MCF 10A (cell line): ENCODE measurements around the gene WWTR1. TPM values are rescaled to one million over a fixed set of nuclear protein-coding genes. Genes with fewer than 3 reads are reported as not detected.

Source experiments
- BruUV-seq: library from RNA; stranded (reverse); fragments of 400-500 nt; replicated peaks from 2 replicates; lab custom pipeline; 2021; lab: Mats Ljungman, UMichigan
- CTCF ChIA-PET: fragments of 300-600 bp; sonication (Branson Sonifier 250); formaldehyde crosslinking; extraction: SDS; loops from one replicate; lab custom pipeline; 2021; ENCODE audit warnings: antibody characterized with exemption, inconsistent platforms; lab: Yijun Ruan, JAX
- POLR2A ChIA-PET: fragments of 300-600, 350-650 bp; sonication (Branson Sonifier 250); formaldehyde crosslinking; extraction: SDS; loops from one replicate; lab custom pipeline; 2020; ENCODE audit warnings: antibody characterized with exemption, inconsistent platforms; lab: Yijun Ruan, JAX
- DNase-seq: peaks from one replicate; pipeline ENCODE4 v3.0.0-alpha.2; 2018; ENCODE audit not compliant: unreplicated experiment
- H3K27ac Mint-ChIP-seq: one replicate; pipeline ENCODE4 v1.8.0; 2022; ENCODE audit warnings: mild to moderate bottlenecking, low read depth, mixed read lengths; ENCODE audit not compliant: unreplicated experiment
- H3K27me3 Mint-ChIP-seq: one replicate; pipeline ENCODE4 v1.8.0; 2022; ENCODE audit warnings: mixed read lengths; ENCODE audit not compliant: insufficient read depth, unreplicated experiment
- H3K36me3 Mint-ChIP-seq: one replicate; pipeline ENCODE4 v1.8.0; 2022; ENCODE audit warnings: mild to moderate bottlenecking, moderate library complexity, mixed read lengths; ENCODE audit not compliant: insufficient read depth, unreplicated experiment
- H3K4me1 Mint-ChIP-seq: one replicate; pipeline ENCODE4 v1.8.0; 2022; ENCODE audit warnings: mixed read lengths; ENCODE audit not compliant: insufficient read depth, unreplicated experiment
- H3K4me3 Mint-ChIP-seq: one replicate; pipeline ENCODE4 v1.8.0; 2022; ENCODE audit warnings: mild to moderate bottlenecking, moderate library complexity, mixed read lengths; ENCODE audit not compliant: unreplicated experiment
- H3K9me3 Mint-ChIP-seq: one replicate; pipeline ENCODE4 v1.8.0; 2022; ENCODE audit warnings: mixed read lengths; ENCODE audit not compliant: unreplicated experiment
- intact Hi-C: fragments of 100-400 bp; cut with micrococcal nuclease; formaldehyde crosslinking; loops from 2 replicates; pipeline ENCODE4 v1.14.1; 2022
- total RNA-seq: library from RNA; stranded (reverse); gene quantifications from 2 replicates; pipeline ENCODE4 v1.2.3, GENCODE V29; 2022
- TF ChIP-seq, protein P1 (sequence below): fragments of 200-600 bp; IDR thresholded peaks from one replicate; pipeline ENCODE4 v1.8.0; 2022; ENCODE audit warnings: antibody characterized with exemption, mild to moderate bottlenecking; ENCODE audit not compliant: unreplicated experiment

The WWTR1 gene
- total RNA-seq, 1 experiment from 2014 or later, result 52.9 TPM

DNA sequence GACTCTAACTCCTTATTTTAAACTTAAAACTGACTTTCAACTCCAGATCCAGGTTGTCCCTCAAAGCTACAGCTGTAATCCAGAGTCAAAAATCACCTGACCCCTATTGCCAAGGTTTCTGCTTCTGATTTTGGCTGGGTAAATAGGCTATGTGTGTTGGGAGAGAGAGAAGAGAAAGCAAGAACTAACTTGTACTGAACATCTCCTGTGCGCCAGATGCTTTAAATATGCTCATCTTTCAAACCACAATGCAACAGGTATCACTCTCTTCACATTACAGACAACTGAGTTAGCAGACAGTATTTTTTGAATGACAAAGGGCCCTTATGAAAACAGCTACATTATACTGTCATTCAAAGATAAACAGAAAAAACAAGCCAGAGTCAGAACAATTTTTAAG, 7.0 kb downstream of the WWTR1 start:
- Mint-ChIP-seq H3K4me3 (no peak overlapping the region), H3K9me3 (peaks cover 6% of the 10 kb centered on the region), H3K4me1 (peaks cover 52% of the 10 kb centered on the region), H3K27me3 (no peaks in the 10 kb centered on the region), H3K27ac (peak overlapping the region; percentile 59), H3K36me3 (peaks cover 43% of the 10 kb centered on the region)
- BruUV-seq, result no TSS peak
- TF ChIP-seq, protein P1, sequence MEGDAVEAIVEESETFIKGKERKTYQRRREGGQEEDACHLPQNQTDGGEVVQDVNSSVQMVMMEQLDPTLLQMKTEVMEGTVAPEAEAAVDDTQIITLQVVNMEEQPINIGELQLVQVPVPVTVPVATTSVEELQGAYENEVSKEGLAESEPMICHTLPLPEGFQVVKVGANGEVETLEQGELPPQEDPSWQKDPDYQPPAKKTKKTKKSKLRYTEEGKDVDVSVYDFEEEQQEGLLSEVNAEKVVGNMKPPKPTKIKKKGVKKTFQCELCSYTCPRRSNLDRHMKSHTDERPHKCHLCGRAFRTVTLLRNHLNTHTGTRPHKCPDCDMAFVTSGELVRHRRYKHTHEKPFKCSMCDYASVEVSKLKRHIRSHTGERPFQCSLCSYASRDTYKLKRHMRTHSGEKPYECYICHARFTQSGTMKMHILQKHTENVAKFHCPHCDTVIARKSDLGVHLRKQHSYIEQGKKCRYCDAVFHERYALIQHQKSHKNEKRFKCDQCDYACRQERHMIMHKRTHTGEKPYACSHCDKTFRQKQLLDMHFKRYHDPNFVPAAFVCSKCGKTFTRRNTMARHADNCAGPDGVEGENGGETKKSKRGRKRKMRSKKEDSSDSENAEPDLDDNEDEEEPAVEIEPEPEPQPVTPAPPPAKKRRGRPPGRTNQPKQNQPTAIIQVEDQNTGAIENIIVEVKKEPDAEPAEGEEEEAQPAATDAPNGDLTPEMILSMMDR, result no peak
- POLR2A ChIA-PET, result interaction anchor here (1.0 to 1.2 kb wide), 2 partner anchors 10 to 56 kb away, joined by 3 read pairs; no protein-coding TSS in a partner anchor
- CTCF ChIA-PET, result interaction anchor here (0.7 kb wide), 1 partner anchor 66 kb away, joined by 3 read pairs; no protein-coding TSS in a partner anchor
- intact Hi-C loops, result no loop called here
- DNase-seq, result no peak

DNA sequence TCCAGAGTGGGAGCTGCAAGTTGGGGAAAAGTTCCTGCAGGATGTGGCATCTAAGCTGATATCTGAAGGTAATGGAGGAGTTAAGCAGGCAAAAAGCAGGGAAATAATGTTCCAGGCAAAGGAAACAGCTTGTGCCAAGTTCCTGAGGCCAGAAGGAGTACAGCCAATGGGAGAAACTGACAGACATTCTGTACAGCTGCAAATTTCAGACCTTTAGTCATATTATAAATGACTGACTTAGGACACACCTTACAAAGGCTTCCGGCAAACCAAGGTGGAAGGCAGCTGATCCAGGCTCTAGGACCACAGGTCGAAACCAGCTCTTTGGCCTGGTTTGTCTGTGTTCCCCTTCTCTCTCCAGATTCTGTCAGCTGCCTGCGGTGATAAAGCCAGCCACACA, 9.3 kb downstream of the WWTR1 start:
- Mint-ChIP-seq H3K27ac (peak overlapping the region; percentile 79), H3K27me3 (no peaks in the 10 kb centered on the region), H3K4me1 (peaks cover 49% of the 10 kb centered on the region), H3K9me3 (peaks cover 6% of the 10 kb centered on the region), H3K36me3 (peaks cover 47% of the 10 kb centered on the region), H3K4me3 (peak overlapping the region; percentile 38)
- no TSS peak for BruUV-seq
- intact Hi-C loops, result no loop called here
- DNase-seq, result peak; percentile 70
- CTCF ChIA-PET, result interaction anchor here (0.7 to 1.6 kb wide), 6 partner anchors 9 to 169 kb away, joined by 3 to 4 read pairs (median 3); partner anchors contain the start of genes COMMD2 and WWTR1
- POLR2A ChIA-PET, result interaction anchor here (0.6 to 4.6 kb wide), 9 partner anchors 8 to 813 kb away, joined by 3 to 65 read pairs (median 4); partner anchors contain the start of genes TSC22D2 and WWTR1
- TF ChIP-seq, protein P1, result no peak

GRCh38 chr3:149647812-149648211, 10.0 kb downstream of the WWTR1 start:
- ChIA-PET POLR2A (interaction anchor here (0.5 to 4.6 kb wide), 7 partner anchors 9 to 1110 kb away, joined by 3 to 65 read pairs (median 3); partner anchors contain the start of gene WWTR1), CTCF (interaction anchor here (0.6 to 1.6 kb wide), 5 partner anchors 10 to 168 kb away, joined by 3 to 5 read pairs (median 3); partner anchors contain the start of gene WWTR1)
- TF ChIP-seq, protein P1, result no peak
- peaks cover 6% of the 10 kb centered on the region for H3K9me3 Mint-ChIP-seq
- intact Hi-C loops, result no loop called here
- DNase-seq, result no peak
- H3K36me3 Mint-ChIP-seq, result peaks cover 40% of the 10 kb centered on the region
- H3K27me3 Mint-ChIP-seq, result no peaks in the 10 kb centered on the region
- peak overlapping the region; percentile 79 for H3K27ac Mint-ChIP-seq
- H3K4me1 Mint-ChIP-seq, result peaks cover 50% of the 10 kb centered on the region
- no TSS peak for BruUV-seq
- peak overlapping the region; percentile 38 for H3K4me3 Mint-ChIP-seq

DNA sequence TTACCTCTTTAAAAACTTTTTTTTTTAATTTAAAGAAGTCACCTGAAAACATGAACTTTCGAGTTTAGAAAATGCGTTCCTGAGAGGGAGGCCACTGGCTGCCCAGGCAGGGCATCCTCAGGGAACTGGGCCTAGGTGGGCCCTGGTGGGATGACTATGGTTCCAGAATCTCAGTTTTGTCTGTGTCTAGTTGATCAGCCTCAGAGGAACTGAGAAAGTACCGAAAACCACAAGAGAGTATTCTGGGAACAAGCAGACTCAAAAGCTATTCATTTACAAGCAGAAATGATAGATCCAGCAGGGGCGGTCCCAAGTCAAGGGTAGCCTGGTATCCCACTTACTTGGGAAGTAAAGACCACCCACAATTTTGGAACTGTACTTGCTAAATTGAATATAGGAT, 10.5 kb downstream of the WWTR1 start:
- TF ChIP-seq, protein P1, result no peak
- Mint-ChIP-seq H3K36me3 (peaks cover 38% of the 10 kb centered on the region), H3K4me1 (peaks cover 50% of the 10 kb centered on the region), H3K27ac (peak overlapping the region; percentile 39), H3K4me3 (no peak overlapping the region), H3K27me3 (no peaks in the 10 kb centered on the region), H3K9me3 (peaks cover 6% of the 10 kb centered on the region)
- DNase-seq, result no peak
- no TSS peak for BruUV-seq
- ChIA-PET POLR2A (interaction anchor here (0.5 to 4.6 kb wide), 7 partner anchors 8 to 1111 kb away, joined by 3 to 65 read pairs (median 3); partner anchors contain the start of gene WWTR1), CTCF (interaction anchor here (0.6 to 1.6 kb wide), 5 partner anchors 10 to 534 kb away, joined by 3 to 5 read pairs (median 3); partner anchors contain the start of gene WWTR1)
- intact Hi-C loops, result no loop called here
